Neural progenitor cell (in vitro differentiated cells): Measurements from ENCODE around the gene ADAMTSL1. TPM values are rescaled to one million over a fixed set of nuclear protein-coding genes. Genes with fewer than 3 reads are reported as not detected.

Experiments
- DNase-seq: peaks from one replicate; pipeline ENCODE4 v3.0.0-alpha.2; 2016; ENCODE audit warnings: low spot score
- H2AFZ ChIP-seq: fragments of 200-600 bp; sonication (generic); replicated peaks from 2 replicates; pipeline ENCODE4 v1.6.1; 2016; ENCODE audit warnings: antibody characterized with exemption
- H3F3A ChIP-seq: fragments of 200-600 bp; sonication (generic); 2 replicates; pipeline ENCODE4 v1.6.1; 2016; ENCODE audit warnings: antibody characterized with exemption, low read depth
- H3K27ac ChIP-seq: fragments of 200-600 bp; sonication (generic); 2 replicates; pipeline ENCODE4 v1.5.1; 2016; ENCODE audit warnings: mild to moderate bottlenecking
- H3K27me3 ChIP-seq: fragments of 200-600 bp; sonication (generic); 2 replicates; pipeline ENCODE4 v1.6.1; 2016; ENCODE audit warnings: mild to moderate bottlenecking, moderate library complexity
- H3K36me3 ChIP-seq: fragments of 200-600 bp; sonication (generic); 2 replicates; pipeline ENCODE4 v1.5.1; 2016
- H3K4me1 ChIP-seq: fragments of 200-600 bp; sonication (generic); 2 replicates; pipeline ENCODE4 v1.6.1; 2016; ENCODE audit warnings: mixed run types
- H3K4me2 ChIP-seq: fragments of 200-600 bp; sonication (generic); 2 replicates; pipeline ENCODE4 v1.6.1; 2016
- H3K4me3 ChIP-seq: fragments of 200-600 bp; sonication (generic); 2 replicates; pipeline ENCODE4 v1.5.1; 2016
- H3K79me2 ChIP-seq: fragments of 200-600 bp; sonication (generic); 2 replicates; pipeline ENCODE4 v1.6.1; 2016; ENCODE audit warnings: low read depth
- H3K9ac ChIP-seq: fragments of 200-600 bp; sonication (generic); 2 replicates; pipeline ENCODE4 v1.6.1; 2016
- H3K9me3 ChIP-seq: fragments of 200-600 bp; sonication (generic); 2 replicates; pipeline ENCODE4 v1.5.1; 2016; ENCODE audit warnings: low read depth
- H4K20me1 ChIP-seq: fragments of 200-600 bp; sonication (generic); 2 replicates; pipeline ENCODE4 v1.6.1; 2016; ENCODE audit warnings: low read depth
- H3K27ac Mint-ChIP-seq: 3 replicates; pipeline ENCODE4 v1.8.0; 2021; ENCODE audit warnings: mixed read lengths
- H3K27me3 Mint-ChIP-seq: 2 replicates; pipeline ENCODE4 v1.8.0; 2022; ENCODE audit warnings: low read depth, mild to moderate bottlenecking, inconsistent platforms, moderate library complexity, mixed read lengths; ENCODE audit not compliant: insufficient read depth
- H3K36me3 Mint-ChIP-seq: 3 replicates; pipeline ENCODE4 v1.8.0; 2021; ENCODE audit warnings: mixed read lengths
- H3K4me1 Mint-ChIP-seq: 3 replicates; pipeline ENCODE4 v1.8.0; 2021; ENCODE audit warnings: mixed read lengths
- H3K4me3 Mint-ChIP-seq: 3 replicates; pipeline ENCODE4 v1.8.0; 2021; ENCODE audit warnings: mild to moderate bottlenecking, moderate library complexity, mixed read lengths
- H3K9me3 Mint-ChIP-seq: 3 replicates; pipeline ENCODE4 v1.8.0; 2020; ENCODE audit warnings: mixed read lengths
- CTCF ChIP-seq: fragments of 200-600 bp; sonication (generic); IDR thresholded peaks from 2 replicates; pipeline ENCODE4 v1.5.1; 2017; ENCODE audit warnings: antibody characterized with exemption, mild to moderate bottlenecking
- EZH2 ChIP-seq: fragments of 200-600 bp; sonication (generic); IDR thresholded peaks from 2 replicates; pipeline ENCODE4 v1.6.1; 2017; ENCODE audit warnings: antibody characterized with exemption, mild to moderate bottlenecking, moderate library complexity
- EZH2phosphoT487 ChIP-seq: fragments of 200-600 bp; sonication (generic); IDR thresholded peaks from 2 replicates; pipeline ENCODE4 v1.6.1; 2017; ENCODE audit warnings: antibody characterized with exemption
- total RNA-seq: library from RNA; depleted of rRNA; stranded (reverse); fragments of >200 nt; gene quantifications from 2 replicates; pipeline ENCODE4 v1.2.3, GENCODE V29; 2015; ENCODE audit warnings: low replicate concordance

The ADAMTSL1 gene
- total RNA-seq, 1 donor from 2014 or later = 0.73 TPM

- H3K36me3 ChIP-seq = no peaks in the 10 kb centered on the region
- no peaks in the 10 kb centered on the region for H3K79me2 ChIP-seq
- no peaks in the 10 kb centered on the region for H3K9me3 Mint-ChIP-seq
- no peak overlapping the region for H3K4me3 Mint-ChIP-seq
- no peaks in the 10 kb centered on the region for H3K4me1 ChIP-seq
- H3K36me3 Mint-ChIP-seq = no peaks in the 10 kb centered on the region
- H3K9me3 ChIP-seq = no peaks in the 10 kb centered on the region
- H3K4me1 Mint-ChIP-seq = peaks cover 30% of the 10 kb centered on the region
- H2AFZ ChIP-seq = no peak overlapping the region
- H3K4me2 ChIP-seq = no peak overlapping the region
- no peaks in the 10 kb centered on the region for H4K20me1 ChIP-seq
- H3K9ac ChIP-seq = no peak overlapping the region
- no peak for DNase-seq
- H3K4me3 ChIP-seq = no peak overlapping the region
- H3K27me3 Mint-ChIP-seq = no peaks in the 10 kb centered on the region
- H3K27ac Mint-ChIP-seq = no peak overlapping the region
- no peak overlapping the region for H3K27ac ChIP-seq
- no peaks in the 10 kb centered on the region for H3F3A ChIP-seq
- TF ChIP-seq CTCF (no peak), EZH2phosphoT487 (no peak), EZH2 (no peak)
- no peaks in the 10 kb centered on the region for H3K27me3 ChIP-seq
Measured at GRCh38 chr9:18741359-18741758, 267.4 kb downstream of the ADAMTSL1 start.

- Histone ChIP-seq H3K36me3 (no peaks in the 10 kb centered on the region), H3K4me2 (no peak overlapping the region), H3K79me2 (no peaks in the 10 kb centered on the region), H4K20me1 (no peaks in the 10 kb centered on the region), H3K27ac (no peak overlapping the region), H3K4me3 (no peak overlapping the region), H3K9me3 (no peaks in the 10 kb centered on the region), H3K27me3 (no peaks in the 10 kb centered on the region), H3K4me1 (no peaks in the 10 kb centered on the region), H3K9ac (no peak overlapping the region), H3F3A (no peaks in the 10 kb centered on the region), H2AFZ (no peak overlapping the region)
- H3K4me1 Mint-ChIP-seq = peaks cover 35% of the 10 kb centered on the region
- H3K4me3 Mint-ChIP-seq = no peak overlapping the region
- H3K27ac Mint-ChIP-seq = no peak overlapping the region
- no peaks in the 10 kb centered on the region for H3K36me3 Mint-ChIP-seq
- TF ChIP-seq CTCF (no peak), EZH2phosphoT487 (no peak), EZH2 (no peak)
- DNase-seq = peak; percentile 20
- no peaks in the 10 kb centered on the region for H3K27me3 Mint-ChIP-seq
- H3K9me3 Mint-ChIP-seq = no peaks in the 10 kb centered on the region
Measured at GRCh38 chr9:18741945-18742344, 268.0 kb downstream of the ADAMTSL1 start.

- Mint-ChIP-seq H3K4me3 (no peak overlapping the region), H3K27me3 (peaks cover 2% of the 10 kb centered on the region), H3K36me3 (no peaks in the 10 kb centered on the region), H3K4me1 (peaks cover 30% of the 10 kb centered on the region), H3K27ac (no peak overlapping the region), H3K9me3 (no peaks in the 10 kb centered on the region)
- Histone ChIP-seq H3K4me3 (no peak overlapping the region), H3K27ac (no peak overlapping the region), H3K79me2 (no peaks in the 10 kb centered on the region), H4K20me1 (no peaks in the 10 kb centered on the region), H2AFZ (no peak overlapping the region), H3K9ac (no peak overlapping the region), H3K36me3 (no peaks in the 10 kb centered on the region), H3K4me1 (no peaks in the 10 kb centered on the region), H3F3A (no peaks in the 10 kb centered on the region), H3K27me3 (no peaks in the 10 kb centered on the region), H3K9me3 (no peaks in the 10 kb centered on the region), H3K4me2 (no peak overlapping the region)
- TF ChIP-seq EZH2 (no peak), CTCF (no peak), EZH2phosphoT487 (no peak)
- no peak for DNase-seq
Measured at GRCh38 chr9:18743421-18743820, 269.5 kb downstream of the ADAMTSL1 start.

- Histone ChIP-seq H3K4me3 (no peak overlapping the region), H3F3A (no peaks in the 10 kb centered on the region), H4K20me1 (no peaks in the 10 kb centered on the region), H3K36me3 (no peaks in the 10 kb centered on the region), H3K4me1 (no peaks in the 10 kb centered on the region), H3K79me2 (no peaks in the 10 kb centered on the region), H2AFZ (no peak overlapping the region), H3K9me3 (no peaks in the 10 kb centered on the region), H3K27ac (no peak overlapping the region), H3K27me3 (no peaks in the 10 kb centered on the region), H3K9ac (no peak overlapping the region), H3K4me2 (no peak overlapping the region)
- DNase-seq = no peak
- TF ChIP-seq EZH2 = no peak
- TF ChIP-seq EZH2phosphoT487 = no peak
- no peak for TF ChIP-seq CTCF
- peaks cover 2% of the 10 kb centered on the region for H3K27me3 Mint-ChIP-seq
- H3K9me3 Mint-ChIP-seq = no peaks in the 10 kb centered on the region
- H3K27ac Mint-ChIP-seq = no peak overlapping the region
- peaks cover 28% of the 10 kb centered on the region for H3K4me1 Mint-ChIP-seq
- no peaks in the 10 kb centered on the region for H3K36me3 Mint-ChIP-seq
- no peak overlapping the region for H3K4me3 Mint-ChIP-seq
Measured at GRCh38 chr9:18743971-18744370, 270.0 kb downstream of the ADAMTSL1 start.
